AG10803 (cell line): ENCODE data around the gene GLIS2.

ENCODE experiments used
- DNase-seq: peaks from one replicate; pipeline ENCODE4 v3.0.0; 2010; ENCODE audit warnings: low read depth
- H3K4me3 ChIP-seq: 2 replicates; pipeline ENCODE4 v1.5.1; 2011; ENCODE audit warnings: mild to moderate bottlenecking, low read length, control low read depth
- TF ChIP-seq, protein P1 (sequence below): conservative IDR thresholded peaks from 2 replicates; pipeline ENCODE4 v1.5.1; 2011; ENCODE audit warnings: mild to moderate bottlenecking, low read length, control low read depth, inconsistent platforms

The GLIS2 gene

DNA sequence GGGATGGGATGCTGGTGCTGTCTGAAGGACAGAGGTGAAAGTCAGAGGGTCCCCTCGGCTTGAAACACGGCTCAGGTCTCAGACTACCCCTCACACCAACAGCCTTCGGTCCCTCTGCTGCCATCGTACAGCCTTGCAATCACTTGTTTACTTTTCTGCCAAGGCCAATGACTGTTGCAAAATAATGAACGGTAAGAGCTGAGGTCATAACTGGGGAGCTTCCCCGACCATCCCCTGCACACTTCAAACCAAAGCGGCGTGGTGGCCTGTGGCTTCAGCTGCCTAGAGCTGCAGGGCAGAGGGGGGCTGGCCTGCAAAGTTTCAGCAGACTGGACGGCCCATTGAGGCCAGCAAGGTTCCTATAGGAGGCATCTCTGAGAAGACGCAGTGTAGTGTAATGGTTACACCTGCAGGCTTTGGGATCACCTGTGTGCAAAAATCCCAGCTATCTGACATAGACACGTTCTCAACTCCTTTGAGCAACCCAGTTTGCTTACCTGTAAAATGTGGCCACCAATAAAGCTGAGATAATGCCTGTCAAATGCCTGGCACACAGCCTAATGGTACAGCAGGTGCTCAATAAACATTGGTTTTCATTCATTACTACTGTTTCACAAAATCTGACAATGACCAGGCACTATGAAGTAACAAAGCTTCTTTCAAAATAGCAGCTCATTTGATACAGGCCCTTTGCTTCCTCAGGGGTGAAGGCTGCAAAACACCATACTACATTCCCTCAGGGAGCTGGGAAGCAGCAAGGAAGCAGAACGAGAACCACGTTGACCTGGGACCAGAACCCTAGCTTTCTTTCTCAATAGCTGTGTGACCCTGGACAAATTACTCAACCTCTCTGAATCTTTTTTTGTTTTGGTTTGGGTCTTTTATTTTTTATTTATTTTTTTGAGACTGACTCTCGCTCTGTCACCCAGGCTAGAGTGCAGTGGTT is 30.2 kb downstream of the GLIS2 start:
- no peak overlapping the region for H3K4me3 ChIP-seq
- DNase-seq: no peak
- TF ChIP-seq, protein P1, sequence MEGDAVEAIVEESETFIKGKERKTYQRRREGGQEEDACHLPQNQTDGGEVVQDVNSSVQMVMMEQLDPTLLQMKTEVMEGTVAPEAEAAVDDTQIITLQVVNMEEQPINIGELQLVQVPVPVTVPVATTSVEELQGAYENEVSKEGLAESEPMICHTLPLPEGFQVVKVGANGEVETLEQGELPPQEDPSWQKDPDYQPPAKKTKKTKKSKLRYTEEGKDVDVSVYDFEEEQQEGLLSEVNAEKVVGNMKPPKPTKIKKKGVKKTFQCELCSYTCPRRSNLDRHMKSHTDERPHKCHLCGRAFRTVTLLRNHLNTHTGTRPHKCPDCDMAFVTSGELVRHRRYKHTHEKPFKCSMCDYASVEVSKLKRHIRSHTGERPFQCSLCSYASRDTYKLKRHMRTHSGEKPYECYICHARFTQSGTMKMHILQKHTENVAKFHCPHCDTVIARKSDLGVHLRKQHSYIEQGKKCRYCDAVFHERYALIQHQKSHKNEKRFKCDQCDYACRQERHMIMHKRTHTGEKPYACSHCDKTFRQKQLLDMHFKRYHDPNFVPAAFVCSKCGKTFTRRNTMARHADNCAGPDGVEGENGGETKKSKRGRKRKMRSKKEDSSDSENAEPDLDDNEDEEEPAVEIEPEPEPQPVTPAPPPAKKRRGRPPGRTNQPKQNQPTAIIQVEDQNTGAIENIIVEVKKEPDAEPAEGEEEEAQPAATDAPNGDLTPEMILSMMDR: no peak

DNA sequence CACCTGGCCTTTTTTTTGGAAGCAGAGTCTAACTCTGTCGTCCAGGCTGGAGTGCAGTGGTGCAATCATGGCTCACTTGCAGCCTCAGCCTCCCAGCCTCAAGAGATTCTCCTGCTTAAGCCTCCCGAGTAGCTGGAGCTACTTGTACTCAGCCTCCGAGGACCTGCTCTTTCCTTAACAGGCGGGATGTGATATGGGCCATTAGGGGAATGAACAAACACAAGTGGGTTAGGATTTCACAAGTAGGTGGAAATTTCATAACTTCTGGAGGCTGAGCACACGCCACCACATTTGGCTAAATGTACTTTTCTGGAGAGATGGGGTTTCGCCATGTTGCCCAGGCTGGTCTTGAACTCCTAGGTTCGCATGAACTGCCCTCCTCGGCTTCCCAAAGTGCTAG is 31.1 kb downstream of the GLIS2 start:
- TF ChIP-seq, protein P1: no peak
- DNase-seq: peak; percentile 33
- H3K4me3 ChIP-seq: no peak overlapping the region

DNA sequence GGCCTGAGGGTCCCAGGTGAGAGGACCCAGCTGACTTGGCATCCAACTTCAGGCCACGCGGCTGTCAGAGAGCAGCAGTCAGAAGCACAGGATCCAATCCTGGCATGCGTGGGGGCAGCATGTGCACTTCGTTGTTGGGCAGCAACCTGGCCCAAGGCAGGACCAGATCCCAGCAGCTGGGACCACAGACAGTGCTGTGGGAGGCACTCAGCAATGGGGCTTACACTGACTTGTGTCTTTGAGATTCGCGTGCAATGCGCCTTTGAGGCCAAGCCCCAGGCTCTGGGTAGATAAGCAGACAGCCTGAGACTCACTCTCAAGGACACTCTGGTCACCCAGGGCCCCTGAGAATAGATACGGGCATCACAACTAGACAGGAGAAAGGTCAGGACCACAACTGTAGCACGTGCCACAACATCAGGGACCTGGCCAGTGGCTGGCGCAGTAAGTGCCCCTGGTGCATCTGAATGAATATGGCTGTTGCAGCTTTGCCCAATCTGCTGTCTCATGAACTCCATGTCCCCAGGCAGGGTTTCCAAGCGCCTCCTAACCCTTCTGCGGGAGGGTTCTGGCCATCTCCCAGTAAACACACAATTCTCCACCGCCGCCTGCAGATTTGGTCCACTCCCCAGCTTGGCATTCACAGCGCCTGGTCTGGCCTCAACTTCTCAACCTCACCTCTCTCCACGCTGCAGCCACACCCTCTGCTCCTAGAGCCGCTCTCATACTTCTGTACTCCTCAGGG is 32.1 kb downstream of the GLIS2 start:
- no peak overlapping the region for H3K4me3 ChIP-seq
- no peak for DNase-seq
- TF ChIP-seq, protein P1: no peak

DNA sequence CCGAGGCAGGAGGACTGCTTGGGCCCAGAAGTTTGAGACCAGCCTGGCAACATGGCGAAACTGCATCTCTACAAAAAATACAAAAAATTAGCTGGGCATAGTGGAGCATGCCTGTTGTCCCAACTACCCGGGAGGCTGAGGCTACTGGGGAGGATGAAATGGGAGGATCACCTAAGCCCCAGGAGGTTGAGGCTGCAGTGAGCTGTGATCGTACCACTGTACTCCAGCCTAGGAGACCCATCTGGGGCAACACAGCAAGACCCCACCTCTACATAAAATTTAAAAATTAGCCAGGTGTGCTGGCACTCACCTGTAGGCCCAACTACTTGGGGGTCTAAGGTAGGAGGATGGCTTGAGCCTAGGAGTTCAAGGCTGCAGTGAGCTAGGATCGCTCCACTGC is 33.5 kb downstream of the GLIS2 start:
- DNase-seq: no peak
- TF ChIP-seq, protein P1: no peak
- no peak overlapping the region for H3K4me3 ChIP-seq

DNA sequence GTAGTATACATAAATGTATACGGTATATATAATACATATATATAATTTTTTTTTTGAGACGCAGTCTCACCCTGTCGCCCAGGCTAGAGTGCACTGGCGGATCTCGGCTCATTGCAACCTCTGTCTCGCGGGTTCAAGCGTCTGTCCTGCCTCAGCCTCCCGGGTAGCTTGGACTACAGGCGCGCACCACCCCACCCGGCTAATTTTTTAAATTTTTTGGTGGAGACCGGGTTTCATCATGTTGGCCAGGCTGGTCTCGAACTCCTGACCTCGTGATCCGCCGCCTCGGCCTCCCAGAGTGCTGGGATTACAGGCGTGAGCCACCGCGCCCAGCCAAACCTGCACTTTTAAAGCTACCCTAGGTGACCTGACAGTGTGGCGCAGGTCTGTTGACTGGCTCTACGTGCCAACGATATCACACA is 34.5 kb downstream of the GLIS2 start:
- H3K4me3 ChIP-seq: peak overlapping the region; percentile 72
- DNase-seq: no peak
- TF ChIP-seq, protein P1: no peak

DNA sequence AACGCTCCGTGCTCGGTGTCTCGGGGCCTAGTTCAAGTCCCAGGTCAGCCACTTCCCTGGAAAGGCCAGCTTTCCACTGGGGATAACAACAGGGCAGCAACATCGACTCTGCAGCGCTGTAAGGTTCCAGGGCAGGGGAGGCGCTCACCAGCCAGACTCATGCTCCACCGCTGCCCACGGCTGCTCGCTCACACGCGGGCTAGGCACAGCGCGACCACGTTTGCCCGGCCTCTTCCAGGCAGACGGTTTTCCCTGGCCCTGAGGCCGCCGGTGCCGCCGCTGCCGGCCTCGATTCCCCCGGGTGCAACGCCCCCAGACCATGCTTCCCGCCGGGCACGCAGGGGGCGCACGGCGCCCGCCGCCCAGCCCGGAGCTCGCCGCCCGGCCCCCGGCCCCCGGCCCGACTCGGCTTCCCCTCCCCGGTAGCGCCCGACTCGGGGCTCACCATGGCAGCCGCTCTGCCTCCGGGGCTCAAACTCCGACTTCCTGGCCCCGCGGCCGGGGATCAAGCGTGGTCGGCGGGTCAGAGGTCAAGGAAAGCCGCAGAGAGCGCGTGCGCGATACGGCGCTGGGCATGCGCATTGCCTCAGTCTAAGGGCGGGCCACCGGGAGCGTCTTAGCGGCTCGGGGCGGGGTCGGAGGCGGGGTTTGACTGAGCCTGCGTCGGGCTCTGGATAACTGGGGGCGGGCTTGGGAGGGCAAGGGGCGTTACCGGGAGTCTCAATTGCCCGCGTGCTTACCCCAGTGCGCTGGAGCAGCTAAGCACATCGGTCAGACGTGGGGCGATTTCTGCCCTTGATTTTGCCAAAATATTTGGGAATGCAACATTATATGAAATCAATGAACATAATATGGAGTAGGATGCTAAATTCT is 35.2 kb downstream of the GLIS2 start, which contains the start of gene PAM16:
Gene PAM16, minus strand, starts transcription at position 535 of the 873 bp plus-strand sequence. Its CDS starts 87 bp downstream, at position 448.
- DNase-seq: peak; percentile 91
- TF ChIP-seq, protein P1: peak; percentile 5; the same call in 1 of the 2 replicates
- peak within 1 kb of the TSS; percentile 72 for H3K4me3 ChIP-seq
